Epithelial cell of esophagus (primary cell): ENCODE results near the gene SP6.

Source experiments
- DNase-seq: peaks from one replicate; pipeline ENCODE4 v3.0.0; 2010; ENCODE audit warnings: low read depth
- H3K4me3 ChIP-seq: 2 replicates; pipeline ENCODE4 v1.5.1; 2011; ENCODE audit warnings: mild to moderate bottlenecking, low read length, control low read depth
- CTCF ChIP-seq: IDR thresholded peaks from 2 replicates; pipeline ENCODE4 v1.5.1; 2011; ENCODE audit warnings: low read depth, mild to moderate bottlenecking, low read length, control low read depth, inconsistent platforms; ENCODE audit not compliant: insufficient read depth; ENCODE audit errors: missing control alignments

Gene SP6

GRCh38 chr17:47846716-47847340, 4.1 kb downstream of the SP6 start:
- peak overlapping the region; percentile 31 for H3K4me3 ChIP-seq
- peak; percentile 40 for DNase-seq
- TF ChIP-seq CTCF = no peak

GRCh38 chr17:47845716-47846075, 5.3 kb downstream of the SP6 start:
- no peak overlapping the region for H3K4me3 ChIP-seq
- no peak for DNase-seq
- TF ChIP-seq CTCF = no peak

- H3K4me3 ChIP-seq = no peak overlapping the region
- peak; percentile 37 for TF ChIP-seq CTCF
- no peak for DNase-seq
These were observed 5.9 kb downstream of the SP6 start for GRCh38 chr17:47844814-47845715.

GRCh38 chr17:47844227-47844626, 6.7 kb downstream of the SP6 start:
- no peak for DNase-seq
- no peak for TF ChIP-seq CTCF
- no peak overlapping the region for H3K4me3 ChIP-seq

GRCh38 chr17:47843391-47843730, 7.6 kb downstream of the SP6 start:
- no peak for DNase-seq
- no peak for TF ChIP-seq CTCF
- H3K4me3 ChIP-seq = no peak overlapping the region

GRCh38 chr17:47841488-47842291, 9.3 kb downstream of the SP6 start:
- no peak for TF ChIP-seq CTCF
- H3K4me3 ChIP-seq = peak overlapping the region; percentile 92

More at GRCh38 chr17:47841488-47842291, 9.3 kb downstream of the SP6 start:
- no peak for DNase-seq
